GM19351 (cell line): ENCODE data around the gene CDH13.

ENCODE experiments used
- ATAC-seq: cut with Tn5 transposase; IDR thresholded peaks from one replicate; pipeline ENCODE4 v1.9.1; 2021; ENCODE audit warnings: mild to moderate bottlenecking, moderate library complexity; ENCODE audit not compliant: unreplicated experiment

The CDH13 gene

DNA sequence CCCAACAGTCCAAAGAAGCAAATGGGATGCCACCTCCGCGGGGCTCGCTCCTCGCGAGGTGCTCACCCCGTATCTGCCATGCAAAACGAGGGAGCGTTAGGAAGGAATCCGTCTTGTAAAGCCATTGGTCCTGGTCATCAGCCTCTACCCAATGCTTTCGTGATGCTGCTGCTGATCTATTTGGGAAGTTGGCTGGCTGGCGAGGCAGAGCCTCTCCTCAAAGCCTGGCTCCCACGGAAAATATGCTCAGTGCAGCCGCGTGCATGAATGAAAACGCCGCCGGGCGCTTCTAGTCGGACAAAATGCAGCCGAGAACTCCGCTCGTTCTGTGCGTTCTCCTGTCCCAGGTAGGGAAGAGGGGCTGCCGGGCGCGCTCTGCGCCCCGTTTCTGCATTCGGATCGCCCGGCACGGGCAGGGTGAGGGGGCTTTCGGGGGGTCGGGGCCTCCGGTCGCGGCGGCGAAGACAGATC, at the start of gene CDH13:
Gene CDH13, plus strand, starts transcription at position 179 of the 471 bp plus-strand sequence.
- no peak for ATAC-seq

DNA sequence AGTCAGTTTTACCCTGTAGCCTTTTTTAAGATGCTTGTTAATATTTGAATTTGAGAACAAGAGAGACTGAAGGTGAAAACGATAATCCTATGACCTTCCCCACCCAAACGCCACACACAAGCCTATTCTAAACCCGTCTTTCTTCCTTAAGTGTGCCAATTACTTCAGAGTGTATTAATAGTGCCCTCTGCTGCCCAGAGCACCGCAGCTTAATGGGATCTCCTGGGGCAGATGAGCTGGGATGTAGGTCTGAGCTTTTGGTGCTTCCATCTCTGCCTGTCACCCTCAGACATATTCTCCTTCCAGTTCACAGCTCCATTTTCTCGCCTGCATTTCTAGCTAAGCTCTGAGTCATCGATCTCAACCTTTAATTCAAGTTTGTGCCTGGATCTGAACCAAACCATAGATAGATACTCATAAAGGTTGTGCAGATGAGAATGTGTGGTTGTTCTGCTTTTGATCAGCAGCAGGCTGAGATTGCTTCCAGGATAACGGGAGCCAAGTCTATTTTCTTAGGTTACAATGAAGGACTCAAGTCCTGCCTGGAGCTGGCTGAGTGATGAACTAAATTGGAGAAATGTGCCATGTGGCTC, 46.4 kb upstream of the CDH13 start:
- no peak for ATAC-seq

DNA sequence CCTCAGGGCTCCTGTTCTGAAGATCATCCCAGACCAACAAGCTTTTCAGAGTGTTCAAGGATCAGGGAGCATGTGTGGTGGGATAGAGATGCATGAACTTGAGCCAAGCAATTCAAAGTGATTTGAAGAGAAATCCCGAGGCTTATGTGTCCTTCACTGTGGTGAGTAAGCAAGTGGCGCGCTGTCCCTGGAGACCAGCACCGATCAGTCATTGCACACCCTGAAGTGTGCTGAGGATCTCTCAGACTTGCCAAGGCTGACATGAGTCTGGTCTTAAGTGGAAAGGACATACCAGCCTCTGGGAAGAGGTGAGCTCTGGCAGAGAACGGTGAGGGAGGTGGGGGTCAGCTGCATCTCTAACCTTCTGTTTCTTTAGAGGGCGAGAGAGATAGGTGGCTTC, 43.8 kb upstream of the CDH13 start:
- no peak for ATAC-seq

DNA sequence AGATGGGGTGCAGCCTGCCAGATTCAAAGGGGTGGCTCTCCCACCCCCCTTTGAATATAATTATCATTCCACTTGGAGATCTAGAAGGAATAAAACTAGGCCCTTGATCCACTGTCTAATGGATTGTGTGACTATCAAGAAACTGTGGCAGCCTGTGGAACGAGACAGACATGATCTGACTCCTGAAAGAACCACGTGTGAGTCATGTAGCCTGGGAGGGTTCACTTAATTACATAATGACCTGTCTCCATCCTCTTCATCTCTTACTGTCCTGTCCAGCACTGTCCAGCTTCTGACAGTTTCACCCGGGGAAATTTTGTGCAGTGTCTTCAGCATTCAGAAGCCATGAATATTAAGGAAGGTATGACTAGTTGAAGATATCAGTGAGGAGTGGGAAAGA, 43.3 kb upstream of the CDH13 start:
- no peak for ATAC-seq

DNA sequence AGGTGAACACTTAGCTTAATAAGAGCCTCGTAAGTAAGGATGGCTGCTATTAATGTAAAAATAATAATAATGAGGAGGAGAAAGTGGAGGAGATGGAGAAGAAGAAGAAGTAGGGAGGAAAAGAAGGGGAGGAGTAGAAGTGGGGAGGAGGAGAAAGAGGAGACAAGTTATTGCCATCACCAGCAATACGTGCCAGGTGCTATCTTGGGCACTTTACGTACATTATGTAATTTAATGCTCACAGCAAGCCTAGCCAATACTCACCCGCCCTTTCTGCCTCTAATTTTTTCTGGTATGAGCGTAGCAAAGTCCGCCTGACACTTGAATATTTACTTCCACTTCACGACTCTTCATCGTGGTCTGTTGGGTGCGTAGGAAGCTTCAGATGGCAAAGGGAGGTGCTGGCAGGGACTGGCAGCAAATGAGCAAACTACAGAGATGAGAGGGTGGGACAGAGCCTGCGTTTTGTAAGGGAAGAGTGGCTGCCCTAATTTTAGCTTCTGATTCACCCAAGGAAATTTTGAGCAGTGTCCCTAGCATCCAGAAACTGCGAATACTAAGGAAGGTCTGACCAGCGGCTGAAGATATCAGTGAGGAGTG, 42.1 kb upstream of the CDH13 start:
- ATAC-seq, result no peak

DNA sequence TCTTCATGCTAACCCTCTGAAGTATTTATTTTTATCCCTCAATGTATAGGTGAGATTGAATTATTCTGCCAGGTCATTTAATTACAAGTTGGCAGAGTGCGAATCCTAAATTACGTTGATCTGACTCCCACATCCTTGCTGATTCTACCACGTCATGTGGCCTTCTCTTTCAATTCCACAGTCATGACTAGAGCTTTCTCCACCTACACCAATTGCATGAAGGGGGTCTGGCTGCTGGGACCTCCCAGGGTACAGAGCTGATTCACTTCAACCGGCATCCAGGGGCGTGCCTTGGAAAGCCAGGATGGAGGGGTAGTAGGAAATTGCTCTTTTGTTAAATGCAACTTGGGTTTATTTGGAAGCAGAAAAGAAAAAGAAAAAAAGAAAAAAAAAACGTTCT, 41.1 kb upstream of the CDH13 start:
- no peak for ATAC-seq

DNA sequence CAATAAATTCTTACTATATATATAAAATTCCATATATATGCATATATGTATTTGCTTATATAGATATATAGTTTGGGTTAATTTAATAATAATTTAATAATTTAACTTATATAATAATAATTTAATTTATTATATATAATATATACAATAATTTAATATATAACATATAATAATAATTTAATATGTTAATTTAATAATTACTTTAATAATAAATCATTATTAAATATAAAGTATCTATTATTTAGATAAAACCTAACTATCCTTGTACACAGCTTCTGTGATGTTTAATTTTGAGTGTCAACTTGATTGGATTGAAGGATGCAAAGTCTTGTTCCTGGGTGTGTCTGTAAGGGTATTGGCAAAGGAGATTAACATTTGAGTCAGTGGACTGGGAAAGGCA, 40.6 kb upstream of the CDH13 start:
- ATAC-seq, result no peak

DNA sequence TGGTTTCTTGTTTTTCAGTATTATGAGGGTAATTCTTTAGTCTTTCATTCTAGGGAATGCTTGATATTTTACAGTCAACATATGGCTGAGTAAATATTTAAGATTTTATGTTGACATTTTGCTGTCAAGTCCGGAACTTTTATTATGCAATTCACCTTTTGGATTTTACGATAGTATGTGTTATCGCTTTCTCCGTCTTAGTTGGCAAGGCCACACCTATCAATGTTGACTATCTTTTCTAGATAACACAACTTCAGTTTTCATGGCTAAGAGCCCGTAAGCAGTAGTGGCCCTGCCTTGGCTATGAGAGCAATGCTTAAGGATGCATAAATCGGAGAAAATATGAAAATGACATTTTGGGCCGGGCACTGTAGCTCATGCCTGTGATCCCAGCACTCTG, 39.5 kb upstream of the CDH13 start:
- ATAC-seq, result no peak

DNA sequence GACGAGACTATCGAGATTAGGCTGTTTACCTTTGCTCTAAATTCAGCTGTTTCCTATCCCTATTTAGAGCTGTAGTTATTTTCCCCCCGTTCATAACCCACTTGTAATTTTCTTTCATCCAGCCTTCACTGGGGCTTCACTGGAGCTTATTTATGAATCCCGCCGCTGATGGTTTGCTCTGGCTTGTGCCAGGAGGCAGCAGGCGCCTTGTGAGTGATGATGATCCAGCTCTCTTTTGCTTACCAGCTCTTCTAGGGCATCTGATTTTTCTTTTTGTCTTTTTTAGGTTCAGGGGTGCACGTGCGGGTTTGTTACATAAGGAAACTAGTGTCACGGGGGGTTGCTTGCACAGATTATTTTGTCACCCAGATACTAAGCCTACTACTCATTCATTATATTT, 37.4 kb upstream of the CDH13 start:
- ATAC-seq, result no peak

DNA sequence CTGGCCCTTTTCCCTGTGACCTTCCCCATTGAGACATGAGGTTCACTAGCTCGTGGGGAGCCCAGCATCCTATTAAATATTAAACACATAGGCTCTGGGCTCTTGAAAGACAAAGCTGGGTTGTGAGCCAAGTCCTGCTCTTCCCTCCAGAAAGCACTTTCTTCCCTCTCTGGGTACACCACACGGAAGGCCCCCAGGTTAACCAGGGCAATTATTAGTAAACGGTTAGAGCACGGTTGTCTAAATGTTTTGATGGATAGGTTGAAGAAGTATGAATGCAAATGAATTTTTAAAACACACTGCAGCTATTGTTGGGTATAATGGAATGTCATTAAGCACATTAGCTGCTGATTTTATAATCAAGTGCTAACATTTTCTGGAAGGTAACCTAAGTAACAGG, 32.7 kb upstream of the CDH13 start:
- ATAC-seq, result no peak

DNA sequence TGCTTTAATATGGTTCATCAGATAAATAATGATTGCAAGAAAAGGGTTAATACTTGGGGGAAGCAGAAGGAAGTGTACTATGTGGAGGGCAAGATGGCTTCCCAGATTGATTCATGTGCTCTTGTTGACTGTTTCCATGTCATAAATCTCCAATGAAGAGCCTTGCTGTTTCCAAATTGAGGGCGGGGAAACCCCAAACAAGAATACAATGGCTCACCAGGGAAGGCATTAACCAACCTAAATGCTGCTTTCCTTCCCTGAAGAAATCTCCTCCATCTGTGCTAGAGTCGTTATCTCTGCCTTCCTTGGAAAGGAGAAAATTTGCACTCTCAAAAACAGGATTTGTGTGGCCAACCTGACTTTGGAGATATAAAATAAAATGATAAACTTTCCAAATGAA, 28.0 kb upstream of the CDH13 start:
- no peak for ATAC-seq

DNA sequence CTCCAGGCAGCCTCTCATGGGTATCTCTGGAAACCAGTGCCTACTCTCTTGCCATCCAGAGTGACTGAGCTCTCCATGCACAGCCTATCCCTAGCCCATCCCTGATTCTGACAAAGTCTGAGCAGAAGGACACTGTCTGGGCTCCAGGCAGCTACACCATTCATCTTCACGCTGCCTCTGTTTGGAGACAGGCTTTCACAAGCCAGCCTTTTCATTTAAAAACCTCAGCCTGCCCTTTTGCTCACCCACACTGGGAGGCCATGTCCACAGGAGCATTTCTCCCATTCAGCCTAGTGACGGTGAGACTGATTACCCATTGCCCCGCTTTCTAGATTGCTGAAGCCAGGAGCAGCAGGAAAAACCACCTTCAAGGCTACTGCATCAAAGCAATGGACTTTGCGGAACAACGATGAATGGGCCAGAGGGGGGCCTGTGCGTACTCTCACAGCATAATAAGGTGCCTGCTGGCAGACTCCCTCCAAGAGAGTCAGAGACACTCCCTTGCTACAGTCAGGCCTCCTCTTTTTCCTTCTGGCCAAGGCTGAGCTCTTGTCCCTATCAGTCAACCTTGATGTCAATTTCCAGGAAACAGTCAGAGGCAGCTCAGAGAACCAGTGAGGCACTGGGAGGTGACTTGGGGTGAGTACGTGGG, 24.7 kb upstream of the CDH13 start:
- no peak for ATAC-seq

DNA sequence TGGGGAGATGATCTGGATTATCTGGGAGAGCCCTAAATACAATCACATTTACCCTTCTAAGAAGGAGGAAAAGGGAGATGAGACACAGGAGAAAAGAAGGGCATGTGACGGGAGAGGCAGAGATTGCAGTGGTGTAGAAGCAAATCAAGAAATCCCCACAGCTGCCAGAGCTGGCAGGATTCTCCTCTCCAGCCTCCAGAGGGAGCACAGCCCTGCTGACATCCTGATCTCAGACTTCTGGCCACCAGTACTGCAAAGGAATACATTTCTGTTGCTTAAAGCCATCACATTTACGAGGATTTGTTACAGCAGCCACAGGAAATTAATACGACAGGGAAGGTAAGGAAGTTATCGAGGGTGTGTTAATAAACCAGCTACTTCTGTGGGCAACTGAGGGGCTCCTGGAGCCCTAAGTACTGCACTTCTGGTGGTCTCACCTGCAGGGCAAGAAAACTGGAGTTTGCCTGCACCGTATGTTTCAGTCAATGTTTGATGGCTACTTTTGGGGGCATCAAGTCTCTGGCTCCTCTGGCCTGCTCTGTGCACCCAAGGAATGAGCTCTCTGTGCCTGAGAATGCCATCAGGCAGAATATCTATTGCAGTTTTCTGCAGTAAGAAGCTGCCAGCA, 22.9 kb upstream of the CDH13 start:
- ATAC-seq, result no peak

DNA sequence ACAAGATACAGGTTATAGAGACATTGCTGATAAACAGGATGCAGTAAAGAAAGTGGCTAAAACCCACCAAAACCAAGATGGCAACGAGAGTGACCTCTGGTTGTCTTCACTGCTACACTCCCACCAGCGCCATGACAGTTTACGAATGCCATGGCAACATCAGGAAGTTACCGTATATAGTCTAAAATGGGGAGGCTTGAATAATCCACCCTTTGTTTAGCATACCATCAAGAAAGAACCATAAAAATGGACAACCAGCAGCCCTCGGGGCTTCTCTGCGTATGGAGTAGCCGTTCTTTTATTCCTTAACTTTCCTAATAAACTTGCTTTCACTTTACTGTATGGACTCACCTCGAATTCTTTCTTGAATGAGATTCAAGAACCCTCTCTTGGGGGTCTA, 21.7 kb upstream of the CDH13 start:
- no peak for ATAC-seq

DNA sequence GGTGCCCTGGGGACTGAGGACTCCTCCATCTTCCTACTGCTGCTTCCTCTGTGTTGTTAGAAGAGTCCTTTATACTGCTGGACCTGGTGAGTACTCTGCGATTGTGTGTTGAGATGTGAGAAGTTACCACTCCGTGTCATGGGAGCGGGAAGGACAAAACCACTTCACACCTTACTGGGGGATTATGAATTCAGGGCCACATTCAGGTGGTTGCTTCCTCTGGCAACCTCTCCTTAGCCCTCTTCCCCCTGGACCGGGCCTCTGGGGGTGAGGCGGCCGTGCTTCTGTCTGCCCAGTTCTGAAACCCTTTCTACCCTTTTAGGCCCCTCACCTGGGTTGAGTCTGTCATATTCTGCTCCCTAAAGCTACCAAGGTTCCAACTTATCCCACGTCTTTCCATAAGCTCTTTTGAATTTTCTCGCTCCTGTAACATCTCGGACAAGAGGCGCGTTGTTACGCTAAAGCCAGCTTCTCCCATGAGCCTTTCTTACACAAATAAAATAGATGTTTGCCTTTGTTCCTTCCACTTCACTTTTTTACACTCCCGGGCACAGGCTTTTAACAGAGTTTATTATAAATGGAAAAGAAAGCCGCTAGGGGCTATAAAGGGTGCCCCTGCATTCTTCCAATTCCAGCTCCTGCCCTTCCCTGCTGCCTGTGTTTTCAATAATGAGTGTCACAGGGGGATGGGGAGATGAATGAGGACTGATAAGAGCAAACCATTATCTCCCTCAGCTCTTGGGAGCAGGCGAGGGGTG, 20.7 kb upstream of the CDH13 start:
- ATAC-seq, result no peak

DNA sequence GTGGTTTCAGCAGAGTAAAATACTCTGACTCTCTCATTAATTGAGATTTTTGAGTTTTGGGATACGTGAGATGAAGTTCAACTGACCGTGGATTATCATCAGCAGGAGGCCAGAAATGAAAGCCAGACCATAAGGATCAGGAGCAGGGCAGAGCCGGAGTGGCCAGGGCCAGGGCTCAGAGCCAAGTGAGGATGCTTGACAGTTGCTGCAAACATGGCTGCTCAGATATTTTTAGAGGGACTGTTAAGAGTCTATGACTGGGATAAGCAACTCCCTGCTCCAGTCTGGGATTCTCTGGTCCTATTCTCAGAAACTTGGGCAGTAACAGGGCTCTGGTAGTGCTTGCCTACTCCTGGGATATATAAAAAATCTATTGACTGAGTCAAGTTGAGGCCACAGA, 17.6 kb upstream of the CDH13 start:
- no peak for ATAC-seq

DNA sequence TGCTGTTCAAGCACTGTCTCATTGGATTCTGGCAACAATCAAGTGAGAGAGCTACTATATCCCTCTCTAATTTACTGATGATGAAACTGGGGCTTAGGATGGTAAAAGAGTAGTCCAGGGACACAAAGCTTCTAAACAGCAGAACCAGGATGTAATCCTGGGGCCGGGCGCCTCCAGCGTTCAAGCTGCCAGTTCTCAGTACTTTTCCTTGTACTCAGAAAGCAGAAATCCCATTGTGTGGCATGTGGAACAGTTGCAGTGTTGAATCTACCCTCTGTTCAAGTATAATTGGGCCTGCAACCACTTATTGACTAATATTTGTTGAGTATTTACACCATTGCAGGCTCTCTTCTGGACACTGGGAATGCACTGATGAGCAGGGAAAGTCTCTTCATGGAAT, 14.5 kb upstream of the CDH13 start:
- ATAC-seq, result no peak

DNA sequence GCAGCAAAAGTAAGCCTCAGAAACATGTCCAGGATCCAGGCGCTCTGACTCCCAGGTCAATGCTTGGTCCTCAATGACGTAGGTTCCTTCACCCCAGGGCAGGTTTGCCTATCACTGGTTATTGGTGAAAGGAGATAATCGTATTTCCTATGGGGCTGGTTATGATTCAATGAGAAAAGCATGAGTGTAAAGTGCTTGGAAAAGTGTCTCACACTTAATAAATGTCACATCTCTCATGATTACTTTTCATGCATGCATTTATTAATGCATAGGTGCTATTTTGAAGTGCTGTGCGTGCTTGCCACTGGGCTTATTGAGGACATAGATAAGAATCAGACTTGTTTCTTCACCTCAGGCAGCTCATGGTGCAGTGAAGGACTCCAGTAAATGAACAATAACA, 10.4 kb upstream of the CDH13 start:
- no peak for ATAC-seq

DNA sequence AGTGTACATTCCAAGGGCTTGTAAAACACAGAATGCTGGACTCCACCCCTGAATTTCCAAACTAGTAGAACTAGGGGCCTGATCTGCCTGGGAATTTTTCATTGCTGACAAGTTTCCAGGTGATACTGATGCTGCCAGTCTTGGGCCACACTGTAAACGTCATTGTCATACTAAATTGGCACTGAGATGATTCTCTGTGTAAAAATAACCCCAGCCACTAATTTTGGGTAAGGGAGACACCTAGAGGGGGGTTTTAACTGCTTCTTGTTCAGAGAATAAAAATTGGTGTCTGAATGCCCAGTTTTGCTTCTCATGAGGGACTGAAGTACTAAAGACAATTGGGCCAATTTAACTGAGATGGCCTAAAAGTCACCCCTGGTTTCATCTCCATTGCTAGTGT, 5.0 kb upstream of the CDH13 start:
- ATAC-seq, result no peak

DNA sequence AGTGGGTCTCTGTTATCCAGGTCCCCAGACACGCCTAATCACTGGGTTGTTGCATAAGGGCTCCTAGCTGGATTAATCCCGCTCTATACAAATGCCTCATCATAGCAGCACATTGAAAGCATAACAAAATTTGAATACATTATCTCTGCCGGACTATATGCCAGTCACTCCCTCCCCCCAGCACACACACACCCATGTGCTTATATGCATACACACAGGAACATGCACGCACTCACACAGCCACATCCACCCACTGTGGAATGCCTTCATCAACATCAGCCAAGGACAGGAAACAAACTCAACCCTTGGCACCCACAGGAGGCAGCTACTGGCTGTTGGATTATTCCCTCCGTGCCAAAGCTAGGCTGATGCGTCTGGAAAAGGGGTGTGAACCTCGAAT, 3.5 kb upstream of the CDH13 start:
- no peak for ATAC-seq
